CD4-positive, alpha-beta T cell treated with Interleukin-10 for 1 hour (primary cell): ENCODE results near the gene GIT2.
"Not testable (repeated sequence)": the region's sequence is repeated elsewhere in the genome, so short reads cannot be mapped to it uniquely, and the experiment has no call there.

ENCODE experiments used
- DNase-seq: peaks from one replicate; pipeline ENCODE4 v3.0.0-alpha.2; 2020

The GIT2 gene

GRCh38 chr12:109943811-109944210 lies 52.4 kb downstream of the GIT2 start:
- no peak for DNase-seq

- DNase-seq, result no peak
Measured at GRCh38 chr12:109940339-109940923, 55.7 kb downstream of the GIT2 start.

- no peak for DNase-seq
Measured at GRCh38 chr12:109939504-109939903, 56.7 kb downstream of the GIT2 start.

DNA sequence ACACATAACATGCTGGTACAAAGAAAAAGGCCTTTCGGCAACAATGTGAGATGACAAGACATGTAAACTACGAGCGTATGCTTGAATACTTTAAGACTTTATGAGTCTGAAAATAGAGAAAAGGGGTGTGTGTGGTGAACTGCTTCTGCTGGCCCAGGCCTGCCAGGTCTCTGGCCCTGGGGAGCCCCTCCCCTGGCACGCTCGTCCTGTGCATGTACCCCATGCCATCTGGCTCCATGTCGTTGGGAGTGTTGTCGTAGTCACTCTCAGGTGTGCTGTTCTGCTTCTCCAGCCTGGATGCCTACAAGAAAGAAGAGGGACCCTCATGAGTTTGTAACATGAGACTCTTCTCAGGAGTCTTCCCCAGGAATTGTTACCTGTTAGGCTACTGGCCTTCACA lies 57.2 kb downstream of the GIT2 start:
- no peak for DNase-seq

- DNase-seq, result no peak
Measured at GRCh38 chr12:109937371-109937770, 58.8 kb downstream of the GIT2 start.

DNA sequence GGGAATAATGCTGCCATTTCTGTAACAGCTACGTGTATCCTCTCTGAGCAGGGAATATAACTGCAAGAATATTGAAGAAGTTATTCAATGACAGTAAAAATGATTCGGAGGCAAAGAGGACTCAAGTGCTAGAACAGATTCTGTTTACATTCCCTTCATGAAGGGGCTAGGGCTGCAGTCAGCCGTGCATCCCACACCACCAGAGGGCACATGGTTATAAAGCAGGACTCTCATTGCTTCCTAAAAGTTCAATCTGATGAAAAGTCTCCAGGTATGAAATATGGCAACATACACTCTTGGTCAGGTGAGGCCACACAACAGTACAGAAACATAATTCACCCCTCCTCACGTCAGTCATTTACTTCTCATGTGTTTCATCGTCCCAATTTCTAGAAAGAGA lies 62.1 kb downstream of the GIT2 start:
- peak; percentile 14 for DNase-seq

- DNase-seq, result no peak
Measured at GRCh38 chr12:109932878-109933503, 63.2 kb downstream of the GIT2 start.

- DNase-seq, result no peak
Measured at GRCh38 chr12:109931143-109931542, 65.0 kb downstream of the GIT2 start.

DNA sequence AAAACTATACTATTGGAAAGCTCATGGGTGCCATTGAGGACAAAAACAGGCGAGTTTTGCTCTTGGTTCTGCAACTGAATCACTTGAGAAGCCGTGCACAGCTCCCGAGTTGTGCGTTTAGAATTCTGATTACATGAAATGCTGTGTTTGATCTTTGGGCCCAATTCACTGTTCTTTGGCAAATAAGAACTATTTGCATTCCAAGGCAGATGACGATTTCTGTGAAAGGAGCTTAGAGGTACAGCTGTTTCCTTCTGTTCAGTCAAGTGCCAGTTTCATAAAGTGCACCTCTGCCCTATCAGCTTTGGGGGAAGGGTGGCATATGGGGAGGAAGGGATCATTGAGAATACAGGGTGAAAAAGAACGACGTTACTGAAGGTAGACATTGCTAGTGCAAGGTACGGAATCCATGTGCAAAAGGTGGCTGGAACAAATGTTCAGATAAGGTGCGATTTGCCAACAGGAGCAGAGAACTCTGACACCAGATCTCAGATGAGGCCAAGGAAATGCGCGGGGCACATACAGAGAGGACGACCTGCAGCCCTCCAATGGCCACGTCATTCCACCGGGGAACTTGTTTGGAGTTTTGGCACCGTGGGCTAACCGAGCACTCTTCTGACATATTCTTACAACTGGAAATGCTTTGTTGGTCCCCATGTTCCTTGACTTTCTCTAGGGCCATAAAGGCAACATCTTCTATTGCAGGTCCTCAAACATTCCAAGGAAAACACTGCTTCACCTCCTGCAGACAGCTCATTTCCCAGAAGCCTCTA lies 66.0 kb downstream of the GIT2 start:
- DNase-seq, result no peak

GRCh38 chr12:109929326-109929725 lies 66.8 kb downstream of the GIT2 start:
- not testable (repeated sequence) for DNase-seq

GRCh38 chr12:109928058-109928656 lies 68.0 kb downstream of the GIT2 start:
- no peak for DNase-seq

DNA sequence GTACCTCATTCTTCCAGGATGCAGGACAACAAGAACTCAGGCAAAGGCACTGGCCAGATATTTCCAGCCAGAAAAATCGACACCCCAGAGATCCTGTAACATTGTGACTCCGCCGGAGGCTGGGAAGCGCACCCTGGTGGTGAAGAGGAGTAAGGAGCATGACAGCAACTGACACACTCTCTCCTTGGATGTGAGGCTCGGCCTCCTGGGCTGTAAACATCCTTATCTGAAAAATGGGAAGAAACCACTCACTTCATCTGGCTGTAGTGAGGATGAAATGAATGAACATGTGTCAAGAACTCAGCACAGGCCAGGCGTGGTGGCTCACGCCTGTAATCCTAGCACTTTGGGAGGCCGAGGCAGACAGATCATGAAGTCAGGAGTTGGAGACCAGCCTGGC lies 68.5 kb downstream of the GIT2 start:
- peak; percentile 55 for DNase-seq

GRCh38 chr12:109926488-109927210 lies 69.5 kb downstream of the GIT2 start:
- DNase-seq, result no peak

- DNase-seq, result no peak
Measured at GRCh38 chr12:109926016-109926415, 70.2 kb downstream of the GIT2 start.

DNA sequence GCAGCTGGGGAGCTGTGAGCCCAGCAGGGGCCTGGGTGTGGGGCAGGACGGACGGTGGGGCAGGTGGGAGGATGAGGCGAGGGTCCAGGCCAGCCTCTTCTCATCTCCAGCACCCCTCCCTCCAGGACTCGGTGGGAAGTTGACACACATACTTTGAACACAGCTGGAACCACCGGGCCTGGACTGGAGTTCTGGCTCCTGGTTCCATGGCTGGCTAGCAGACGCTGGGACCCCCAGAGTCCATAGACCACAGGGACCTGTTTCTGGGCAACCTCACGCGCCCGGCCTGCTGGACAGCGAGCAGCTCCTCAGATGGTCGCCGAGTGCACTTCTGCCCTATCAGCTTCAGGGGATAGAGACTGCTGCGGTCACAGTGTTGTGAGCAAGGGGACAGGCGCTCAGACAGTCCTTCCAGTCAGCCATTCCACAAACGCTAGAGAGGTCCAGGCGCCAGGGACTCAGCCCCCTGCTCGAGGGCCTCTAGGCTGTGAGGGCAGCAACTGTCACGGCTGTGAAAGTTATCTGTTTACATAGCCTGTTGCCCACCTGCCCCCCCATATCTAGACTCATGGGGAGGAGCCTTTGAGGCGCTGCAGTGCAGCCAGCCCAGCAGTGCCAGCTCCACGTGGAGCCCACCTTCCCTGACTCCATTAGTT lies 70.9 kb downstream of the GIT2 start:
- DNase-seq, result no peak

GRCh38 chr12:109923481-109924245 lies 72.5 kb downstream of the GIT2 start:
- no peak for DNase-seq

DNA sequence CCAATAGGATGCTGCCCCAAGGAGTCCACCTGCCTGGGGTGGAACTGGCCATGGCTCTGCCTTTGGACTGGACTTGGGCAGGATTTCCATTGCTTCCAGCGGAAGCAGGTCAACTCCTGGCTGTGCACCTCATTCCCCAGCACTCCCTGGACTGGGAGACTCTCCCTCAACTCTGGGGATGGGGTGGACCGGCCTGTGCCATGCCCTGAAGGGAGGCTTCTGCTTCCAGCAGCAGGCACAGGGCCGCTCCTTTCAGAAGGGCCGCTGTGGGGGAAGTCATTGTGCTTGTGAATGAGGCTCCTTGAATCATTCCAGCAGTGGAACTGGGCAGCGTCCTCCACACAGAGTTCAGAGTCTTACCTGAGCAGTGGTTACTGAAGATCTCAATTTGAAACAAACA lies 73.1 kb downstream of the GIT2 start:
- DNase-seq, result no peak

- no peak for DNase-seq
Measured at GRCh38 chr12:109921982-109922381, 74.2 kb downstream of the GIT2 start.

DNA sequence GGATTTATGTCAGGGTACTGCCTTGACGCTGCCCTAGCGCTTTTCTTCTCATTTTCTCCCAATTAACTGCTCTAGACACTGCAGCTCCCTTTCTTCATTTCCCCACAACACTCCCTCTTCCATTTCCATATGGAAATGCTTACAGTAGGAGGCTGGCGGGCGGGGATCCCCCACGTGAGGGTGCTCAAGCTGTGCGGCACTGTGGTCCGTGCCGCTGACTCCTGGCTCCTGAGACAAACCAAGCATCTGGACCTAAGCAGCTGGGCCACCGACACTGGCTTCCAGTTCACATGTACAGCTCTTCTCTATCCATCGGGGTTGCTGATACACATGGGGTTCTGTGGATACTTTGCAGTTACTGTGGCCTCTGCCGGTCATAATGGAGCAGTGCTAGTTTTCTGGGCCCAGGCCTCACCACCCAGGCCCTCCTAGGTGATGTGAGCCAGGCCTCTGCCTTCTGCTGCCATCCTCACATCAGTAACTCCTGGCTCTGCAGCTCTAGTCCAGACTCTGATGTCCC lies 75.8 kb downstream of the GIT2 start:
- DNase-seq, result no peak

DNA sequence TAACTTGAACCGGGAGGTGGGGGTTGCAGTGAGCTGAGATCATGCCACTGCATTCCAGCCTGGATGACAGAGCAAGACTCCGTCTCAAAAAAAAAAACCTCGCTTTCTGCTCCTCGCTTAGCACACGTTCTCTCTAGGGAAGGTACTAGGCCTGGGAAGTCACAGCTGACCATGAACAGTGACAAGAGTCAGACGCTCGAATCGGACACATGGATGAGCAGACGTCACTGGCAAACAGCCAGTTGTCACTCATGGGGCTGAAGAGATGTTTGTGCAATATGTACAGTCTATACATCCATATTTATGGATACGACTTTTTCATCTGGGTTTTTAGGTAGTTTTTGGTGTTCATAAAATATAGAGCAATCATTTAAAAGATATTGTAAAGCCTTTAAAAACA lies 76.7 kb downstream of the GIT2 start:
- no peak for DNase-seq

DNA sequence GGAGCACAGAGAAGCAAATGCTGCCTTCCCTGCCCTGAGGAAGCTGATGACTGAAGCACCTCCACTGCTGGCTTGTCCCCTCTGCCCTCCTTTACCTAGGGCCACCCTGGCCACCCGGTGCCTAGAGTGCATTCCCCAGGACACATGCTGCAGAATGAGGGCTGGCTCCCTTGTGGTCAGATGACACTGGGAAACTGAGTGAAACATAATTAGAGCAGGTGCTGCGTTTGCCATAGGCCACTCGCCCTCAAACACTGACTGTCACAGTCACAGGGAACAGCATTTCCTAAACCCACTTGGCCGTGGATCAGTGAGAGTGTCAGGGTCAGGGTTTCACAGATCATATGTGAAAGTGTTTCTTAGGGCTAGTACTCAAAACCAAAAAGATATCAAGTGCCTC lies 80.1 kb downstream of the GIT2 start:
- no peak for DNase-seq
